GM12892 (cell line): ENCODE measurements around the gene FXYD4.
"Not testable (repeated sequence)": the region's sequence is repeated elsewhere in the genome, so short reads cannot be mapped to it uniquely, and the experiment has no call there.

Experiments used
- POLR2A ChIP-seq: IDR thresholded peaks from 2 replicates; pipeline ENCODE4 v1.6.1; 2011; ENCODE audit warnings: low read depth, low read length, control low read depth
- POLR2AphosphoS5 ChIP-seq: IDR thresholded peaks from 2 replicates; pipeline ENCODE4 v1.6.1; 2011; ENCODE audit warnings: low read depth, low read length, control low read depth
- TAF1 ChIP-seq: IDR thresholded peaks from 2 replicates; pipeline ENCODE4 v1.6.1; 2011; ENCODE audit warnings: low read depth, mild to moderate bottlenecking, control low read depth, low read length, borderline replicate concordance

GRCh38 chr10:43393186-43393585, 21.8 kb downstream of the FXYD4 start:
- not testable (repeated sequence) for TF ChIP-seq POLR2AphosphoS5, POLR2A, TAF1
